GM19099 (cell line): ENCODE results near the gene TOMM7.
A peak's percentile ranks its signal among the peaks of the same experiment; 100 is the strongest.

Experiments used
- POLR2A ChIP-seq: IDR thresholded peaks from 3 replicates; pipeline ENCODE4 v1.6.1; 2011; ENCODE audit warnings: low read depth; ENCODE audit not compliant: insufficient read length; ENCODE audit errors: extremely low read depth

The TOMM7 gene

DNA sequence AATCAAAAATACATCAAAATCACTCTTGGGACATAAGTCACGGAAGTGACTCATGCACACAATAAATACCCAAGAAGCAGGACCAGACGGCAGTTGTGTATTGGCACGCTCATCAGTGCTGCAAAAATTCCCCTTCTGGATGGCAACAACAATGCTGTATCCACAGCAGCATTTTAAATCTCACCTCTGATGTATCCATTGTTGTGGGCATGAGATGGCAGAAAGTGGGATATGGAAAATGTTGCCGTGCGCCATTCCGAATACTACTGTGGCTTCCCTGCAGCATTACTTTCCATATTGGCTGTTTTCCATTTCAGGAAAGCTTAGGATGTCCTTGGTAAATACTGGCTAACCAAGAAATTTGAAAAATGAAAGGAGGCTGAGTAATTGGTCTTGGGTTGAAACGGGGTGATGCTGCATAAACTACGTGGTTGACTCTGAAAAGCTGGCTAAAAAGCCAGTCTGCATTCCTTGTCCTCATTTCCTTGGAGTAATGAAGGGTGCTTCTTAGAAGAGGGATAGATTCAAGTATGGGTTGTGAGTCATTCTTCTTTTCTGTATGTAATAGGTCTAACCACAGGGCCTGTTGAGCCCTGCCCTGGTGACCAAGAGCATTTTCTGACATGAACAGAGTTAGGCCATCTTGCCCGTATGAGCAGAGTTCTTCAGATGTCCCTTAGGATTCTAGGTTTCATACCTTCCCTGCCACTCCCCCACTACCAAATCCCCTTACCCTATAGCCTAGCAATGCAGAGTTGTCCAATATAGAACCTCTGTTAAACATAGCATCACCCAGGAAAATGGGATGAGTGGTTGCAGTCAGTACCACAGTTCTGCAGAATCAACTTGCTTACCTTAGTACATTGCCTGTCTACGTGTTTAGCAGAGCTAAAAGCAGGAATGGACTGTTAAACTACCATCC, 36.3 kb upstream of the TOMM7 start:
- no peak for TF ChIP-seq POLR2A

- no peak for TF ChIP-seq POLR2A
Observed at GRCh38 chr7:22858274-22858639, 35.6 kb upstream of the TOMM7 start.

- no peak for TF ChIP-seq POLR2A
Observed at GRCh38 chr7:22856416-22856815, 33.8 kb upstream of the TOMM7 start.

DNA sequence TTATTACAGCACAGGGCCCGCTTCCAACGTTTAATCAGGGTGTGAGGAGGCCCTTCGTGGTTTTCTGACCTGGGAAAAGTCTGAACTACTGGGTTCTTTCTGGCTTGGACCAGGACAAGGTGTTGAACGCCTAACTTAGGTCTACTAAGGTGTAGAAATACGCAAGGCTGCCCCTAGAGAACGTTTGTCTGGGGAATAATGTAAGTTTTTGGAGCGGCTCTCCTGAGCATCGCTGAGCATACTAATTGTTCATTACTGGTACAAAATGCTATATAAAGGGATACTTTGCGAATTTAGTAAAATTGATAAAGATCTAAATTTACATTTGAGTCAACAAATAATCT, 32.4 kb upstream of the TOMM7 start:
- TF ChIP-seq POLR2A = no peak

- TF ChIP-seq POLR2A = peak; percentile 93
Observed at GRCh38 chr7:22854158-22855048, 31.8 kb upstream of the TOMM7 start.

DNA sequence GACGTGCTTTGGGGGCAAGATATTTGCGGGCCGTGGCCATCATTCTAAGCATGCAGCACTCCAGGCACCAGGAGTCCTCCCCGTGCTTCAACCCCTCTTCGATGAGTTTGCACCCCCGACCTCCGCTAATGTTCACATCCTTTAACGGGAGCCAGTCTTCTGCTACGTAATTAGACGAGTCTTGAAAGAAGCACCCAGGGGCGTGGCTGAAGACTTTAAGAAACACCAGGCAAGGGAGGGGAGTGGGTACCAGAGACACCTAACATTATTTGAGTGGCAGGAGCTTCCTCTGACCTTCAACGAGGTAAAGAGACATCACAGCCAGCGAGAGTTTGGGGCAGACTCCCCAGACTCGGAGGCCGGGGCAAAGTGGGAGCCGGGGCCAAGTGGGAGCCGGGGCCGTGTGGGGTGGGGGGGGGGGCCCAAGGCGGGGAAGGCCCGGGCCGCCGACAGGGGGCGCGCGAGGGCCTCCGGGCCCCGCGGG, 31.1 kb upstream of the TOMM7 start:
- TF ChIP-seq POLR2A = no peak

DNA sequence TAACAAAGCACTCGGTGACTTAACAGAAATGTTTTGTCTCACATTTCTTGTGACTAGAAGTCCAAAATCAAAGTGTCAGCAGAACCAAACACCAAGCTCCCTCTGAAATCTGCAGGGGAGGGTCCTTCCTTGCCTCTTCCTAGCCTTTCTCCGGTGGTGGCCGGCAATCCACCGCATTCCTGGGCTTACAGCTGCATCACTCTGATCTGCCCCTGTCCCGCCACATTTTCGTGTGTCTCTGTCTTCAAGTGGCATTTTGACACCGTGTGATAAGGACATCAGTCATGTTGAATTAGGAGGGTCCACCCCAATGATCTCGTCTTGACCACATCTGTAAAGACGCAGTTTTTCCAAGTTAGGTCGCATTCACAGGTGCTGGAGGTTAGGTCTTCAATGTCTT, 30.5 kb upstream of the TOMM7 start:
- no peak for TF ChIP-seq POLR2A

DNA sequence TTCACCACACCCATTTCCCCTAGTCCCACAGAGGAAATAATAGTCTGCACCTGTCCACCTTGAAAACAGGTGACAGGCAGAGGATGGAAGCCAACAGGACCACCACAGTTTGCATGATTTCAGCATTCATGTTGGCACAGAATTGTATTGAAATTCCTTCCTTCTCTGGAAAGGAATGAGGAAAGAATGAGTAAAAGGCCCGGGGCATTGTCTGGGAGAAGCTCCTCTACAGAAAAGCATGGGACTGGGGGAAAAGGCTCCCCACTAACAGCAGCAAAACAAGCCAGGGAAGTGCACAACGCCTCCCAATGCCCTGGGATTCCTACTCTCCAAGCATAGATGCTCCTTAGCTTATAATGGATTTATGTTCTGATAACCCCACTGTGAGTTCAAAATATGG, 28.5 kb upstream of the TOMM7 start:
- TF ChIP-seq POLR2A = no peak

DNA sequence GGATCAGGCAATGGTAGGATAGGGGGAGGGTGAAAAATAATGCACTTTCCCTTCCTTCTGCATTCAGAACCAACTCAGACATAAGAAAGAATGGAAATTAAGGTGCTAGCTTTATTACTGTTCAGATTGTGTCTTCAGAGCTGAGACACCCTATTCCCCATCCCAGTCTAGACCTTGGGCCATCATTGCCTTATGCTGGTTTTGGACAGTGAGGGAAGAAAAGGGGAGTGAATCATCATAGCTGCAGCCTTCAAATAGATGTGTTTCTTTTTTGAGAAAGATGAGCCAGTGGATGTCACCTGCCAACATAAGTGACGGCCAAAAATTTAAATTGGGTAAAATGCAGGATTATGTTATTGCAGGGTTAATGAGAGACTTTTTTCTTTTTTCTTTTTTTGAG, 27.0 kb upstream of the TOMM7 start:
- no peak for TF ChIP-seq POLR2A

DNA sequence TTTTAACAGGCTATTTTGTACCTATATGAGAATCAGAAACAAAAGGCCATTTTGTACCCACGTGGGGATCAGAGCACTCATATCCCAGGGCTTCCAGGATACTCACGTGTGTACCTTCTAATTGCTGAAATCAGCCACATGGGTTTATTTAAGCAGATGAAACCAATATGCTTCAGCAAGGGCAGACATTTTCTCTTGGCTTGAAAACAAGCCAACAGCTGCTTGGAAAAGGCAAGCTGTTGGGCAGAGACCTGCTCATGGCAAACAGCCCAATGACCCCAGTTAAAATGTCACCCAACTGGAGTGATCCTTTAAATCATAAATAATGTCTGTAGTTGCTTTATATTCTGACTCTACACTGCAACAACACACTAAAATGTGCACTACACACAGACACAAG, 26.5 kb upstream of the TOMM7 start:
- TF ChIP-seq POLR2A = no peak

DNA sequence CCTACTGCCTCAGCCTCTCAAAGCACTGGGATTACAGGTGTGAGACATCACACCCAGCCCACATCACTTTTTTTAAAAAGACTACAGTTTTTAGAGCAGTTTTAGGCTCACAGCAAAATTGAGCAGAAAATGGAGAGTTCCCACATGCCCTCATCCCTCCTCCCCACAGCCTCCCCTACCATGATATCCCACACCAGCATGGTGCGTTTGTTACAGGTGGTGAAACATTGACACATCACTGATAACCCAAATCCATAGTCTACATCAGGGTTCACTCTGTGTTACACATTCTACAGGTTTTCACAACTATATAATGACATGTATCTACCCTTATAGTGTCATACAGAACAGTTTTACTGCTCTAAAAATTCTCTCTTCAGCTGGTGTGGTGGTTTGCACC, 24.3 kb upstream of the TOMM7 start:
- TF ChIP-seq POLR2A = no peak

GRCh38 chr7:22845221-22845834, 22.7 kb upstream of the TOMM7 start:
- TF ChIP-seq POLR2A = no peak

- TF ChIP-seq POLR2A = no peak
Observed at GRCh38 chr7:22843681-22844309, 21.1 kb upstream of the TOMM7 start.

GRCh38 chr7:22842973-22843372, 20.3 kb upstream of the TOMM7 start:
- TF ChIP-seq POLR2A = no peak

- TF ChIP-seq POLR2A = no peak
Observed at GRCh38 chr7:22842383-22842941, 19.8 kb upstream of the TOMM7 start.
